ENCODE results near the gene NPEPPS.
"Not testable (repeated sequence)": the region's sequence is repeated elsewhere in the genome, so short reads cannot be mapped to it uniquely, and the experiment has no call there.

- not testable (repeated sequence) for TF ChIP-seq ZNF391 (tag by site-specific recombination; IDR thresholded peaks at IDR 0.05; ENCODE audit: borderline replicate concordance, low read depth); HOXD13 (CRISPR knock-in tag; IDR thresholded peaks at IDR 0.05; ENCODE audit: borderline replicate concordance); ZNF280D (tag by site-specific recombination; IDR thresholded peaks at IDR 0.05); ZNF704 (tag by site-specific recombination; IDR thresholded peaks at IDR 0.05); ZBTB1 (tag by site-specific recombination; IDR thresholded peaks at IDR 0.05); ZNF239 (tag by site-specific recombination; IDR thresholded peaks at IDR 0.05)
- TF ChIP-seq, protein P1, sequence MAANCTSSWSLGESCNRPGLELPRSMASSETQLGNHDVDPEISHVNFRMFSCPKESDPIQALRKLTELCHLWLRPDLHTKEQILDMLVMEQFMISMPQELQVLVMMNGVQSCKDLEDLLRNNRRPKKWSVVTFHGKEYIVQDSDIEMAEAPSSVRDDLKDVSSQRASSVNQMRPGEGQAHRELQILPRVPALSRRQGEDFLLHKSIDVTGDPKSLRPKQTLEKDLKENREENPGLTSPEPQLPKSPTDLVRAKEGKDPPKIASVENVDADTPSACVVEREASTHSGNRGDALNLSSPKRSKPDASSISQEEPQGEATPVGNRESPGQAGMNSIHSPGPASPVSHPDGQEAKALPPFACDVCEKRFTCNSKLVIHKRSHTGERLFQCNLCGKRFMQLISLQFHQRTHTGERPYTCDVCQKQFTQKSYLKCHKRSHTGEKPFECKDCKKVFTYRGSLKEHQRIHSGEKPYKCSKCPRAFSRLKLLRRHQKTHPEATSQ (tag by site-specific recombination; IDR thresholded peaks at IDR 0.05) = not testable (repeated sequence)
Measured at GRCh38 chr17:47499074-47499473, 31.8 kb upstream of the NPEPPS start.

All from HEK293 (cell line).